Measurements from ENCODE around the gene MCTP2.

- TF ChIP-seq MYNN (tag by site-specific recombination; IDR thresholded peaks at IDR 0.05; ENCODE audit: borderline replicate concordance) (no peak), ZNF121 (tag by site-specific recombination; IDR thresholded peaks at IDR 0.05) (no peak), CTCF (tag by site-specific recombination; IDR thresholded peaks at IDR 0.05) (peak; percentile 8; the same call in 1 of the 2 replicates), MEIS1 (CRISPR knock-in tag; IDR thresholded peaks at IDR 0.05; ENCODE audit: borderline replicate concordance) (no peak), ZNF792 (tag by site-specific recombination; IDR thresholded peaks at IDR 0.05) (no peak), ZNF19 (tag by site-specific recombination; IDR thresholded peaks at IDR 0.05; ENCODE audit: low read depth) (no peak), ZNF549 (tag by site-specific recombination; IDR thresholded peaks at IDR 0.05) (0 out of 2 replicates have a peak, but pooled peaks have one; percentile 10), ZNF514 (tag by site-specific recombination; IDR thresholded peaks at IDR 0.05) (no peak), ZNF837 (tag by site-specific recombination; IDR thresholded peaks at IDR 0.05) (no peak), SCRT1 (tag by site-specific recombination; IDR thresholded peaks at IDR 0.05; ENCODE audit: borderline replicate concordance) (no peak), ZBTB1 (tag by site-specific recombination; IDR thresholded peaks at IDR 0.05) (no peak), YY1 (tag by site-specific recombination; IDR thresholded peaks at IDR 0.05) (no peak), ZNF292 (tag by site-specific recombination; IDR thresholded peaks at IDR 0.05; ENCODE audit: borderline replicate concordance, low read depth) (no peak)
Measured at GRCh38 chr15:94230883-94231722, at the start of gene MCTP2.
